HTR-8/SVneo (cell line): Measurements from ENCODE around the gene RPL36A.
A peak's percentile ranks its signal among the peaks of the same experiment; 100 is the strongest.

Experiments
- DNase-seq: peaks from one replicate; pipeline ENCODE4 v3.0.0; 2011; ENCODE audit warnings: low spot score, mixed read lengths; ENCODE audit not compliant: insufficient read length
- FAIRE-seq: peaks from 2 replicates; lab custom pipeline; 2011; peaks lifted over from hg19 to GRCh38; lab: Jason Lieb, UNC

RPL36A gene

DNA sequence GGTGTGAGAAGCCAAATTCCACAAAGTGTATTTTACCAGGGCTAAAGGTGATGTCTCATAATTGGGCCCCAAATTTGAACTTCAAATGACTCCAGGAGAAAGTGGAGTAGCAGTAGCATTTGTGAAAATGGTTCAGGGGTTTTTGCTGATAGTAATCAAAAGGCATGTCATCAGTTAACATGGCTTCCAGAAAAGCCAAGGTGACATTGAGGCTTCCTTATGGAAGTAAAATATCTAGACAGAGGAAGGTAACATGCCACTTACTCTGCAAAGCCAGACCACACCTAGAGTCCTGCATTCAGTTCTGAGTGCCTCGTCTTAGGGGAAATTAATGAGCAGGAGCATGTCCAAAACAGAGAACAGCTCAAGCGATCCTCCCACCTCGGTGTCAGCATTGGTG is 2.2 kb upstream of the RPL36A start:
- no peak for DNase-seq
- no peak for FAIRE-seq

DNA sequence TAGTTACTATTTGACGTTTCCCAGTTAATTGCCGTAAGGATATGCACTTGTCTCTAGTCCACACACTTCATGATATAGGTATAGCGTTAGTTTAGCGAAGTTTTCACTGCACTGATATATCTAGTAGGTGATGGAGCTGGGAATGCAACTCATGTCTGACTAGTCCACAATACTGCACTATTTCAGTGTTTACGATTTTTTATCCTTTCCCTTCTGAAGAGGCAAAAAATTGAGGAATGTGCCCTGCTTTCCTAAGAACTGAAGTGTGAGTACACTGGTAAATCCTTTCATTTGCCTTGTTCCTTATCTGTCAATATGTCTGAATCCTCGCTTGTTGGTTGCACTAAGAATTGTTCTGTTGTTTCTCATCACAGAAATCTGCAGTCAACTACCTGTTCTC is 1.0 kb downstream of the RPL36A start:
- DNase-seq (no peak), FAIRE-seq (no peak)

DNA sequence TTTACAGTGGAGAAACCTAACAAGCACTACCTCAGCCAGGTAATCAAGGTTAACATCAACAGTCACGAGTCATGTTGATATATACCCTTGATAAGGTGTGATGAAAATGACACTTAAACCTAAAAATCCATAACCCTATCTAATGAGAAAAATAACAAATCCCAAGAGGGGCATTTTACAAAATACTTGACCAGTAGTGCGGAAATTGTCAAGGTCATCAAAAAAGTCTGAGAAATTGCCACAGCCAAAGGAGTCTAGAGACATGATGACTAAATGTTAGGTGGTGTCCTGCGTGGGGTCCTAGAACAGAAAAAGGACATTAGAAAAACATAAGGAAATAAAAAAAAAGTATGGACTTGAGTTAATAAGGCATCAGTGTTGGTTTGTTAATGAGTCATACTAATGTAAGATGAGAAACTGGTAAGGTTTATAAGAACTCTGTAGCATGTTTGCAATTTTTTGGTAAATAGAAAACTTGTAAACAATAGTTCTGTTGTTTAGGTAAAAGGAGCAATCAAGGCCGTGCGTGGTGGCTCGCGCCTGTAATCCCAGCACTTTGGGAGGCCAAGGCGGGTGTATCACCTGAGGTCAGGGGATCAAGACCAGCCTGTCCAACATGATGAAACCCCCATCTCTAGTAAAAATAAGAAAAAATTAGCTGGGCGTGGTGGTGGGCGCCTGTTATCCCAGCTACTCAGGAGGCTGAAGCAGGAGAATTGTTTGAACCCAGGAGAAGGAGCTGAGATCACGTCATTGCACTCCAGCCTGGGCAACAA is 2.9 kb downstream of the RPL36A start:
- no peak for DNase-seq
- FAIRE-seq: no peak

DNA sequence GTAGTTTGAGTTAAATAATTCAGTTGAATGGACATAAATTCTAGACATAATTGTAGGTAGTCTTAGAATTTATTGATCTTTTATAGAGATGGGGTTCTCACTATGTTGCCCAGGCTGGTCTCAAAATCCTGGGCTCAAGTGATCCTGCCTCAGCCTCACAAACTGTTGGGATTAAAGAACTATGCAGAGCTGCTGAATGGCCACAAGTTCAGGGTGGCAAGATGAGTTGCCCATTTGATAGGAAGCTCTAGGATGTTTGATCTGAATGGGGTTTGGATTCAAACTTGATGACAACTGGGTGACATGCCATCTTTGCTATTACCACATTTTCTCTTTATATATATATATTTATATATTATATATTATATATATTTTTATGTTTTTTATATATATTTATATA is 3.6 kb downstream of the RPL36A start:
- DNase-seq: no peak
- no peak for FAIRE-seq

- FAIRE-seq: no peak
- no peak for DNase-seq
Measured at GRCh38 chrX:101395789-101396188, 5.0 kb downstream of the RPL36A start.

DNA sequence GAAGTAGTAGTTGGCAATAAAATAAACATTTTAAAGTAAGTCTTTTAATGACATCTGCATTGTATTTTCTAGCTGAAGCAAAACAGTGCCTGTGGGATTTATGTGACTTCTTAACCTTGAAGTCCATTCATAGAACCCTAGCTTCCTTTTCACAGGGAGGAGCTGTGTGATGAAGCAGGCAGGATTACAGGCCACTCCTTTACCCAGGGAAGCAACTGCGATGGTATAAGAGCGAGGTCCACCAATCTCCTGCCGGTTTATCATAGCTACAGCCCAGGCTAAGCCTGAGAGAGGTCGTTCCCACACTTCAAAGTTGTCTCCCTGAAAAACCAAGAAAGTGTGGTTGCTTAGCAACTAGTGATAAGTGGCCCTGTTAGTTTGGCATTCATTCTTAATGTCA is 7.0 kb downstream of the RPL36A start:
- FAIRE-seq: no peak
- no peak for DNase-seq

- FAIRE-seq (no peak), DNase-seq (no peak)
Measured at GRCh38 chrX:101398694-101399093, 7.9 kb downstream of the RPL36A start.

GRCh38 chrX:101399825-101400224 is 9.0 kb downstream of the RPL36A start:
- DNase-seq (no peak), FAIRE-seq (no peak)

DNA sequence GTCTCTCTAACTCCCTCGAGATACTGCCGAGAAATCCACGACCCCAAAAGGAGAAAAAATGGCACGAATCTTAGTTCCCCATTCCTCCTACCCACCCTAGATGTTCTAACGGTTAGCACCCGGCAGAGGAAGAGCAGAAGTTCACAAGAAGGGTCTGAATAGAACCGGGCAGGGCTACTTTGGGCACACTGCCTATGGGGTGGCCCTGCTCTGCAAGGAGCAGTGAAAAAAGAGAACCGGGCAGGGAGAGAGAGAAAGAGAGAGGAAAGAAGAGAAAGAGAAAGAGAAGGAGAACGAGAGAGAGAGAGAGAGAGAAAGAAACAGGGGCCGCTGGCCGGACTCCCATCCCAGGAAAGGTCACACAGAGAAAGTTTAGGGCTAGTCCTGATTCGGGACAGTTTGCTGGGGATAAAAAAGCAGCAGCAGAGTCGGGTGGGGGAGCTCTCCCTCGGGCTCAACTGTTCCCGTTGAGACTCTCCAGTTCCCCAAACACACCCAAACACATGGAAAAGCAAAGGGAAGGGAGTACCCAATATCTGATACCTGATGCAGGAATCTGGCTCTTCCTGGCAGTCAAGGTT is 16.4 kb downstream of the RPL36A start:
- DNase-seq (no peak), FAIRE-seq (no peak)

GRCh38 chrX:101407748-101408531 is 17.1 kb downstream of the RPL36A start, which contains the start of the genes GLA and HNRNPH2:
TSS of gene GLA (minus strand) at chrX:101407925. CDS start at chrX:101407903, 22 bp downstream.
TSS of gene HNRNPH2 (plus strand) at chrX:101408222. CDS start at chrX:101411989, 3,767 bp downstream.
- DNase-seq (peak; percentile 72), FAIRE-seq (no peak)

GRCh38 chrX:101408532-101408841 is 17.7 kb downstream of the RPL36A start:
- FAIRE-seq (no peak), DNase-seq (no peak)

- FAIRE-seq (no peak), DNase-seq (no peak)
Measured at GRCh38 chrX:101409043-101409442, 18.2 kb downstream of the RPL36A start.

- FAIRE-seq: no peak
- DNase-seq: no peak
Measured at GRCh38 chrX:101410461-101410860, 19.6 kb downstream of the RPL36A start.

- DNase-seq: no peak
- no peak for FAIRE-seq
Measured at GRCh38 chrX:101411984-101412383, 21.2 kb downstream of the RPL36A start.

GRCh38 chrX:101415180-101416145 is 24.7 kb downstream of the RPL36A start:
- FAIRE-seq (no peak), DNase-seq (no peak)

- no peak for FAIRE-seq
- no peak for DNase-seq
Measured at GRCh38 chrX:101416691-101417090, 25.9 kb downstream of the RPL36A start.

GRCh38 chrX:101417190-101417589 is 26.4 kb downstream of the RPL36A start:
- DNase-seq (no peak), FAIRE-seq (no peak)

GRCh38 chrX:101417981-101418841 is 27.4 kb downstream of the RPL36A start:
- FAIRE-seq (no peak), DNase-seq (no peak)

- DNase-seq (no peak), FAIRE-seq (no peak)
Measured at GRCh38 chrX:101419489-101419888, 28.7 kb downstream of the RPL36A start.
